ENCODE data around the gene CORO7. TPM values are rescaled to one million over a fixed set of nuclear protein-coding genes. Genes with fewer than 3 reads are reported as not detected.

CORO7 gene
- polyA plus RNA-seq, 3 donors = 44.7 to 181 (median 68.4) TPM

- no peak overlapping the region for H3K4me3 ChIP-seq (replicated peaks in 1 of 3; ENCODE audit: low read depth in 2 of 3, low read length in 3 of 3)
- intact Hi-C loops (cut with micrococcal nuclease) = no loop called here
- no peak for DNase-seq
- 96% methylated on average over 15 of the region's 15 CpGs for WGBS (ENCODE audit: insufficient coverage)
- no peaks in the 10 kb centered on the region for H3K9me3 Mint-ChIP-seq
- no peak overlapping the region for H2AFZ ChIP-seq (ENCODE audit: insufficient read depth, low read depth, low read length, poor library complexity, severe bottlenecking)
- H3K4me2 ChIP-seq (replicated peaks; ENCODE audit: extremely low read depth, low read length, poor library complexity, severe bottlenecking) = no peak overlapping the region
- H4K20me1 ChIP-seq (ENCODE audit: insufficient read depth, low read length) = peaks cover 97% of the 10 kb centered on the region
- H3K9me3 ChIP-seq (replicated peaks in 1 of 2; ENCODE audit: control insufficient read depth in 1 of 2, insufficient read depth in 1 of 2, low read length in 2 of 2) = no peaks in the 10 kb centered on the region
- H3K79me2 ChIP-seq (ENCODE audit: insufficient read depth, low read length) = peaks cover 15% of the 10 kb centered on the region
- peaks cover 12 to 42% of the 10 kb centered on the region in 2 donors for H3K36me3 Mint-ChIP-seq
- no peak overlapping the region for H3K27ac Mint-ChIP-seq
- no peaks in the 10 kb centered on the region for H3K27me3 ChIP-seq (ENCODE audit: control insufficient read depth in 2 of 2, insufficient read depth in 2 of 2, low read length in 2 of 2)
- H3K27ac ChIP-seq (ENCODE audit: low read depth in 1 of 2, low read length in 2 of 2) = no peak overlapping the region
- H3K36me3 ChIP-seq (replicated peaks in 1 of 2; ENCODE audit: control insufficient read depth in 1 of 2, insufficient read depth in 2 of 2, low read length in 2 of 2) = peaks cover 30 to 33% of the 10 kb centered on the region in 2 donors
- TF ChIP-seq CTCF (IDR thresholded peaks at IDR 0.05) = no peak
- peaks cover 30% of the 10 kb centered on the region for H3K4me1 Mint-ChIP-seq
- peaks cover 14 to 27% of the 10 kb centered on the region in 2 donors for H3K4me1 ChIP-seq (ENCODE audit: control insufficient read depth in 1 of 2, insufficient read depth in 2 of 2, low read length in 2 of 2)
- H3K9ac ChIP-seq (ENCODE audit: insufficient read depth, low read length, poor library complexity, severe bottlenecking) = no peak overlapping the region
- no peak overlapping the region for H3K4me3 Mint-ChIP-seq
- H3K27me3 Mint-ChIP-seq (ENCODE audit: low read depth in 3 of 3) = peaks cover 2 to 4% (median 3%) of the 10 kb centered on the region in 3 donors
Measured at GRCh38 chr16:4375717-4376116, 40.7 kb downstream of the CORO7 start.

- TF ChIP-seq CTCF (IDR thresholded peaks at IDR 0.05) = no peak
- no peak overlapping the region for H3K4me2 ChIP-seq (replicated peaks; ENCODE audit: extremely low read depth, low read length, poor library complexity, severe bottlenecking)
- H2AFZ ChIP-seq (ENCODE audit: insufficient read depth, low read depth, low read length, poor library complexity, severe bottlenecking) = no peak overlapping the region
- intact Hi-C loops (cut with micrococcal nuclease) = no loop called here
- peaks cover 25 to 34% of the 10 kb centered on the region in 2 donors for H3K36me3 ChIP-seq (replicated peaks in 1 of 2; ENCODE audit: control insufficient read depth in 1 of 2, insufficient read depth in 2 of 2, low read length in 2 of 2)
- no peak overlapping the region for H3K9ac ChIP-seq (ENCODE audit: insufficient read depth, low read length, poor library complexity, severe bottlenecking)
- DNase-seq = no peak
- no peaks in the 10 kb centered on the region for H3K27me3 ChIP-seq (ENCODE audit: control insufficient read depth in 2 of 2, insufficient read depth in 2 of 2, low read length in 2 of 2)
- peaks cover 22% of the 10 kb centered on the region for H3K79me2 ChIP-seq (ENCODE audit: insufficient read depth, low read length)
- no peak overlapping the region for H3K4me3 ChIP-seq (replicated peaks in 1 of 3; ENCODE audit: low read depth in 2 of 3, low read length in 3 of 3)
- 88% methylated on average over 9 of the region's 30 CpGs for WGBS (ENCODE audit: insufficient coverage)
- peaks cover 14 to 27% of the 10 kb centered on the region in 2 donors for H3K4me1 ChIP-seq (ENCODE audit: control insufficient read depth in 1 of 2, insufficient read depth in 2 of 2, low read length in 2 of 2)
- H3K9me3 ChIP-seq (replicated peaks in 1 of 2; ENCODE audit: control insufficient read depth in 1 of 2, insufficient read depth in 1 of 2, low read length in 2 of 2) = no peaks in the 10 kb centered on the region
- H3K4me1 Mint-ChIP-seq = peaks cover 30% of the 10 kb centered on the region
- H3K36me3 Mint-ChIP-seq = peaks cover 9 to 38% of the 10 kb centered on the region in 2 donors
- peak overlapping the region in 1 of 7 donors; percentile 25 for H3K27ac Mint-ChIP-seq
- no peak overlapping the region for H3K4me3 Mint-ChIP-seq
- no peaks in the 10 kb centered on the region for H3K9me3 Mint-ChIP-seq
- no peak overlapping the region for H3K27ac ChIP-seq (ENCODE audit: low read depth in 1 of 2, low read length in 2 of 2)
- H4K20me1 ChIP-seq (ENCODE audit: insufficient read depth, low read length) = peaks cover 99% of the 10 kb centered on the region
- peaks cover 2 to 4% (median 3%) of the 10 kb centered on the region in 3 donors for H3K27me3 Mint-ChIP-seq (ENCODE audit: low read depth in 3 of 3)
Measured at GRCh38 chr16:4373909-4374742, 42.3 kb downstream of the CORO7 start.

All from CD14-positive monocyte (primary cell).